DMS153 treated with DMSO at 0.1 percent for 48 hours (cell line): ENCODE measurements around the gene KCNIP4.

Experiments used
- DNase-seq: peaks from one replicate; lab custom pipeline; 2025; ENCODE audit not compliant: unreplicated experiment; lab: John Stamatoyannopoulos, UW

Gene KCNIP4

GRCh38 chr4:21476757-21477156 is 471.8 kb downstream of the KCNIP4 start:
- DNase-seq, result no peak

- no peak for DNase-seq
Observed at GRCh38 chr4:21474195-21474594, 474.4 kb downstream of the KCNIP4 start.

GRCh38 chr4:21470535-21470934 is 478.0 kb downstream of the KCNIP4 start:
- no peak for DNase-seq

- DNase-seq, result no peak
Observed at GRCh38 chr4:21469438-21470300, 478.9 kb downstream of the KCNIP4 start.

GRCh38 chr4:21467551-21467950 is 481.0 kb downstream of the KCNIP4 start:
- no peak for DNase-seq

- DNase-seq, result no peak
Observed at GRCh38 chr4:21457086-21457840, 491.3 kb downstream of the KCNIP4 start.

- DNase-seq, result no peak
Observed at GRCh38 chr4:21454831-21455230, 493.7 kb downstream of the KCNIP4 start.

- DNase-seq, result no peak
Observed at GRCh38 chr4:21454201-21454600, 494.4 kb downstream of the KCNIP4 start.

GRCh38 chr4:21452931-21453330 is 495.6 kb downstream of the KCNIP4 start:
- no peak for DNase-seq

- no peak for DNase-seq
Observed at GRCh38 chr4:21451032-21451431, 497.5 kb downstream of the KCNIP4 start.

- DNase-seq, result no peak
Observed at GRCh38 chr4:21450331-21450730, 498.2 kb downstream of the KCNIP4 start.

- no peak for DNase-seq
Observed at GRCh38 chr4:21447301-21448054, 501.1 kb downstream of the KCNIP4 start.

- DNase-seq, result no peak
Observed at GRCh38 chr4:21420166-21420565, 528.4 kb downstream of the KCNIP4 start.

- no peak for DNase-seq
Observed at GRCh38 chr4:21415728-21416127, 532.8 kb downstream of the KCNIP4 start.

- DNase-seq, result no peak
Observed at GRCh38 chr4:21413807-21414370, 534.7 kb downstream of the KCNIP4 start.

- no peak for DNase-seq
Observed at GRCh38 chr4:21411086-21411485, 537.5 kb downstream of the KCNIP4 start.

- DNase-seq, result no peak
Observed at GRCh38 chr4:21410372-21410771, 538.2 kb downstream of the KCNIP4 start.

GRCh38 chr4:21387683-21388082 is 560.9 kb downstream of the KCNIP4 start:
- no peak for DNase-seq

- no peak for DNase-seq
Observed at GRCh38 chr4:21386166-21386780, 562.3 kb downstream of the KCNIP4 start.

- DNase-seq, result no peak
Observed at GRCh38 chr4:21385706-21386105, 562.9 kb downstream of the KCNIP4 start.

- no peak for DNase-seq
Observed at GRCh38 chr4:21384609-21385008, 564.0 kb downstream of the KCNIP4 start.
